ENCODE data around the gene PABPC1L.

Gene PABPC1L

DNA sequence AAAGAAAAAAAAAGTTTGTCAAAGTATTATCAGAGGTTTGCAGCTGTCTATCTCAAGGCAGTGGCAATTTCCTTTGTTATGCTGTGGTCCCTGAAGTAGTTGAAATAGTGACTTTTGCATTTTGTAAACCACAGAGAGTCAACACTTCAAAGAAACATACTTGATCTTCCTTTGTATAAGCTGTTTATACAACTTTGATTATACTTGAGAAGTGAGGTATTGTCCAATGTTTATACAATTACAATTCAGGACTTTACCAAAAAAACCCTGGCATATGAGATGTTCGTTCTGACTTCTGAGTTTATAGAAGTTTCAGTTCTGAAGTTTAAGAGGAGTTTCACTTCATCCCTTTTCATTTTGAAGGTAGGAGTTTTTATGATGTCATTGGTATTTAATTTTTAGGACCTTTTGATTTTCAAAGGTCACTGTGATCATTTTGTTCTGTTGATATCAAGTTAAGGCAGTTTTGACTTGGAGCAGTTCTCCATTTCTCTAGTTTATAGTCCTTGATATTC, 60.4 kb downstream of the PABPC1L start:
- DNase-seq: no peak

DNA sequence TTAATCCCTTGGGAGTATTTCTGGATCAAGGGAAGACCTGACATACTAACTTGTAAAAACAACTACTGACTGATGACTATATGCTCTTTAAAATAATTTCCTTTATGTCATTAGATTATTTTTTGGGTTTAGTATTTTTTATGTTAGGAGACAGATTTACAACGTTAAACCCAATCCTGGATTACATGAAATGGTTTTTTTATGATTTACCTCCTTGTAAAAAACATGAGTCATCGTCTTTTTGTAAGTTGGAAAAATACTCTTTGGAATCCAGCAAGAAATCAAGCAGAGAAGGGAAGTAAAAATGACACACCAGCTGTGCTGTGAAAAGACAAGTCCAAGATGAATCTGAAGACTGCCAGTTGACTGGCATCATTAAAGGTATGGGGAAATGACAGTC, 63.2 kb downstream of the PABPC1L start:
- DNase-seq: no peak

DNA sequence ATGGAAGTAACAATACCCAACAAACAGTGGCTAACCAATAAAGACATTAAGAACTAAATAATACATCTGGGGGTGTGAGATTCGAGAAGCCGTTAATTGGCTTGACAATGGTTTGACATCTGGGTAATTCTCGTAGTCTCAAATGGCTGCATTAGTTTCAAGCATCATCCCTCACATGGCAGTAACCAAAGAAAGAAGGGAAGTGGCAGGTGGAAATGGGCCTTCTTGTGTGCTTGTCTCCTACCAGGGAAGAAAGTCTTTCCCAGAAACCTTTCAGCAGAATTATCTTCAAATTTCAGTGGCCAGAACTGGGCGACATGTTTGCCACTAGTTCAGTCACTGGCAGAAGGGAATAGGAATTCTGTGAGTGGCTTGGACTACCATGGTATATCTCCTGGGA, 66.8 kb downstream of the PABPC1L start:
- no peak for DNase-seq

- peak; percentile 62 for DNase-seq
These were observed 69.3 kb downstream of the PABPC1L start for GRCh38 chr20:44979090-44979621.

DNA sequence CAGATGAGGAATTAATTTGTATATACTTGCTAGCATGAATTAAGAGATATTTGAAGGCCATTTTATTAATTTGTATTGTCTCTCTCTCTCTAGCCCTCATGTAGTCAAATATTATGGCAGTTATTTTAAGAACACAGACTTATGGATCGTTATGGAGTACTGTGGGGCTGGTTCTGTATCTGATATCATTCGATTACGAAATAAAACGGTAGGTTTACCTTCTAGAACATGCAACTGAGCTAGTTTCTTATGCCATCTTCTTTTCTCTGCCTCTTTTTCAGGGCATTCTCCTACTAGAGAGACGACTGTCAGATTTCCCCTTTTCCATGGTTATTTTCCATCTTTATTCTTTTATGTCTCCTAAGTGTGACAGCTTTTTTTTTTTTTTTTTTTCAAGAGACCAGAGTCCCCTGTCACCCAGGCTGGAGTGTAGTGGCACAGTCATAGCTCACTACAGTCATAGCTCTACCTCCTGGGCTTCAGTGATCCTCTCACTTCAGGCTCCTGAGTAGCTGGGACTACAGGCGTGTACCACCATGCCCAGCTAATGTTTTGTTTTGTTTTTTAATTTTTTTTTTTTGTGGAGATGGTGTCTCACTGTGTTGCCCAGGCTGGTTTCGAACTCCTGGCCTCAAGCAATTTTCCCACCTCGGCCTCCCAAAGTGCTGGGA, 72.0 kb downstream of the PABPC1L start:
- no peak for DNase-seq

DNA sequence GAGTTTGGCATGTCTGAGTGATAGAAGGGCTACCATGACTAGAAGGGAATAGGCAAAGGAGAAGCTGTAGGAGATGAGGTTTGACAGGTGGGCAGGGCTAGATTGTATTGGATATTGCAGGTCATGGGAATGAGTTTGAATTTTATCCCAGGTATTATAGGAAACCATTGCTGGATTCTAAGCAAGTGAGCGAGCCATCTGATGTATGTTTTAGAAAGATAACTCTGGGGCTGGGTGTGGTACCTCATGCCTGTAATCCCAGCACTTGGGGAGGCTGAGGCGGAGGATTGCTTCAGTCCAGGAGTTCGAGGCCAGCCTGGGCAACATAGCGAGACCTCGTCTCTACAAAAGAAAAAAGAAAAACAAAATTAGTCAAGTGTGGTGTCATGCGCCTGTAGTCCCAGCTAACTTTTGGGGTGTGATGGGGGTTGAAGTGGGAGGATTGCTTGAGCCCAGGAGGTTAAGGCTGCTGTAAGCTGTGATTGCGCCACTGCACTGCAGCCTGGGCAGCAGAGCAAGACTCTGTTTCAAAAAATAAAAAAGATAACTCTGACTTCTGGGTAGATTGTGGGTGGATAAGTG, 73.3 kb downstream of the PABPC1L start:
- no peak for DNase-seq

- DNase-seq: no peak
These were observed 78.8 kb downstream of the PABPC1L start for GRCh38 chr20:44988631-44989171.

Measured in activated gamma-delta T cell treated with Interleukin-2 at 50 U/mL for 16 hours (primary cell).